Measurements from ENCODE around the gene DNAJC30.

The DNAJC30 gene

DNA sequence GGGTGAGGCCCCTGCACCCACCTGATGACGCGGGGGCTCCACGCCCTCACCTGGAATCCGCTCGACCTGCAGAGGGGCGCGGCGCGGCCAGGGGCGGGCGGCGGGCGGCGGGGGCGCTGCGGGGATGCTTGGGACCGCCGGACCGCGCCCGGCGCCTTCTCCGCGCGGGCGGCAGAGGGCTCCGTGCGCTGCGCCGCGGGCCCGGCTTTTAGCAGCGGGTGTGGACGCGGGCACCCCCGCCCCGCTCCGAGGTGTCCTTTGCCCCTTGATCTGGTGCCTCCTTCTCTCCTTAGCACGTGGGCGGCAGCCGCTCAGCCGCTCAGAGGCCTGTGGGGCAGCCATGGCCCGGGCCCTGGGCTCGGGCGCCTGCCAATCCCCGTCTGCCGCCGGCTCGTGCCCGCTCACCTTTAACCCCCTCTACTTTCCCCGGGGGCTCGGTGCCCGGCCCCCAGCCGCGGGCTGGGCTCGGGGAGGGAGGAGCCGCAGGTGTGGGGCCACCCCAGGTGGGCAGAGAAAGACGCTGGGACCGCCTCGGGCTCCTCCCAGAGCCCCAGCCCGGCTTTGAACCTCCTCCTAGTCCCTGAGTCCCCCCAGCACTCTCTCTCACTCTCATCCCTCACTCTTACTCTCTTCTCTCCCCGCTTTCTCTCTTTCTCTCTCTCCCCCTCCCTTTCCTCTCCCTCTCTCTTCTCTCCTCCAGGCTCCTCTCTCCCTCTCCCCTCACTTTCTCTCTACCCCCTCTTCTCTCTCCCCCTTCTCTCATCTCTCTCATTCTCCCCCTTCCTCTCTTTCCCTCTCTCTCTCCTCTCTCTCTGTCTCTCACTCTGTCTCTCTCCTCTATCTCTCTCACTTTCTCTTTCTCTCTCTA lies 35.3 kb downstream of the DNAJC30 start:
- no peak for DNase-seq (ENCODE audit: low read depth)

GRCh38 chr7:73646785-73647724 lies 36.2 kb downstream of the DNAJC30 start:
- no peak for DNase-seq (ENCODE audit: low read depth)

DNA sequence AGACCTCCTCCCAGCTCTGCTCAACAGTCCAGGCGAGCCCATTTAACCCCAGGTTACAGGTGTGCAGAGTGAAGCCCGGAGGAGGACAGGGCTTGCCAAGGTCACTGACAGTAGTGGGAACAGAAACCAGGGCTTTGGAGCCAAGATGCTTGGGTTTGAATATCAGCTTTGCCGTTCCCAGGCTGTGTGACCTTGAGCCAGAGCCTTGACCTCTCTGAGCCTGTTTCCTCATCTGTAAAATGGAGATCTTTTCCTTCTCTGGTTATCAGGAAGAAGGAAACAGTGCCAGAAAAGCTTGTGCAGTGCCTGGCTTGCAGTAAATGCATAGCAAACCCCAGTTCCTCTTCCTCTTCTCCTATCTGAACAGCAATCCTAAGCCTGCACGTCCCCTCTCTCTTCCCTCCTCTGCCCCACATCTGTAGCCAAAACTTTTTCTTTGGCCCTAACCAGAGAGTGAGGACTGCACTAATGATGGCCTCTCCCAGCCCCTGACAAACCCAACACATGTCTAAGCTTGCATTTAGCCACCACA lies 37.5 kb downstream of the DNAJC30 start:
- no peak for DNase-seq (ENCODE audit: low read depth)

DNA sequence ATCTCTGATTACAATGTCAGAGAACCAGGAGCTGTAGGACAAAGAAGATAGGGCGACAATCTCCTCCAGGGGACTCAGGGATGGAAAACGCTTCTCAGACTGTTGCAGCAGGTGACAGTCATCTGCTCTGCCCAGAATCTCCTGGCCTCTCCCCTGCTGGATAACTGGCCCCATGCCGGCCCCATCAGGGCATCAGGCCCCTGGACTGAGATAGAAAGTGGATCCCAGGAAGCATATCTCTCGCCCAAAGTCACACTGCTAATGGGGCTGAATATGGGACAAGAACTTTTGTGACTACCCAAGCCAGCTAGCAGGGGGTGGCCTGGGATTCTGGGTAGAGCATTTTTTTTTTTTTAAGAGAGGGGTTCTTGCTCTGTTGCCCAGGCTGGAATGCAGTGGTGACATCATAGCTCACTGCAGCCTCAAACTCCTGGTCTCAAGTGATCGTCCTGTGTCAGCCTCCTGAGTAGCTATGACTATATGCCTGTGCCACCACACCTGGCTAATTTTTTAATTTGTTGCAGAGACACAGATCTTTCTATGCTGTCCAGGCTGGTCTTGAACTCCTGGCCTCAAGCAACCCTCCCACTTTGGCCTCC lies 38.5 kb downstream of the DNAJC30 start:
- DNase-seq (ENCODE audit: low read depth): no peak

GRCh38 chr7:73642834-73643233 lies 40.4 kb downstream of the DNAJC30 start:
- DNase-seq (ENCODE audit: low read depth): no peak

DNA sequence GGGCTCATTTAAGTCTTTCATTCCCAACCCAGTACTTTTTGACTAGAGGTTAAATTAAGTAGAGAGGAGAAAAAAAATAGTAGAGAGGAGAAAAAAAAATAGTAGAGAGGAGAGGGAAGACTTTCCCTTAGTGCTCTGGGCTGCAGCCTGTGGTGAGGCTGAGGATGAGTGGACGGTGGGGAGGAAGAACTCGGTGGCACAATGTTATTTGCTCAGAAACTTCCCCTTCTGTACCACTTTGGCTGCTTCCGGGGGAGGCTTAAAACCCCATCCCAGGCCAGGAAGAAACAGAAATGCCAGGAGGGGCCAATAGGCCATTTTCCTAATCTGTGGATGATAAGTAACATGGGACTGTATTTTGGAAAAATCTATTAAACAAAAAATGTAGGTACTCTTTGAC lies 44.3 kb downstream of the DNAJC30 start:
- DNase-seq (ENCODE audit: low read depth): no peak

- DNase-seq (ENCODE audit: low read depth): no peak
These were observed 47.6 kb downstream of the DNAJC30 start for GRCh38 chr7:73635428-73636200.

DNA sequence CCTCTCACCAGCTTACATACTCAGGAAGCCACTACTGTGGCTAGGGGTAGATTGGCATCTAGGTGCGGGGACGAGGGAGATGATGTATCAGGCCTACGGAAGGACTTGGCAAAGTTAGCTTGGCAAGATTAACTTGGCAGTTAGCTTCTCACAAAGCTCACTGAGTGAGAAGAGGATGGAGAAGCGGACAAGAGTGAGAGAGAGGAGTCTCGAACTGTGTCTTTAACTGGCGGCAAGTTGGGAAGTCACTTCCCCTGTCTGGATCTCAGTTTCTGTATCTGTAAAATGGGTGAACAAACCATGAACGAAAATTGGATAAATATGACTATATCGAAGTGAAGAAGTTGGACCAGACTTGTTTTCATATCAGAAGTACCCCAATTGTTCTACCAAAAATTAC lies 49.4 kb downstream of the DNAJC30 start:
- DNase-seq (ENCODE audit: low read depth): no peak

DNA sequence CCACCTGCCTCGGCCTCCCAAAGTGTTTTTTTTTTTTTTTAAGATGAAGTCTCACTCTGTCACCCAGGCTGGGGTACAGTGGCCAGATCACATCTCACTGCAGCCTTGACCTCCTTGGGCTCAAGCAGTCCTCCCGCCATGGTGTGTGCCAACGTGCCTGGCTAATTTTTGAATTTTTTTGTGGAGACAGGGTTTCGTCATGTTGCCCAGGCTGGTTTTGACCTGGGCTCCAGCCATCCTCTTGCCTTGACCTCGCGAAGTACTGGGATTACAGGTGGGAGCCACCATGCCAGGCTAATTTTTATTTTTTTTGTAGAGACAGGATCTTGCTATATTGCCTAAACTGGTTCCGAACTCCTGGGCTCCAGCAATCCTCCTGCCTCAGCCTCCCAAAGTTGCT lies 49.9 kb downstream of the DNAJC30 start:
- no peak for DNase-seq (ENCODE audit: low read depth)

- DNase-seq (ENCODE audit: low read depth): no peak
These were observed 51.7 kb downstream of the DNAJC30 start for GRCh38 chr7:73631558-73631957.

All from HS-5 (cell line).